Fibroblast of skin of right quadriceps (primary cell): ENCODE data around the gene LIN7B.

ENCODE experiments used
- DNase-seq: peaks from one replicate; pipeline ENCODE4 v3.0.0-alpha.2; 2013

Gene LIN7B

GRCh38 chr19:49097453-49098288, 16.5 kb upstream of the LIN7B start:
- DNase-seq = peak; percentile 60

GRCh38 chr19:49098795-49099194, 15.4 kb upstream of the LIN7B start:
- DNase-seq = no peak

- no peak for DNase-seq
Measured at GRCh38 chr19:49101160-49101559, 13.0 kb upstream of the LIN7B start.

GRCh38 chr19:49102303-49102702, 11.9 kb upstream of the LIN7B start:
- no peak for DNase-seq

- DNase-seq = no peak
Measured at GRCh38 chr19:49103331-49104085, 10.7 kb upstream of the LIN7B start.

GRCh38 chr19:49104229-49104864, 9.8 kb upstream of the LIN7B start:
- no peak for DNase-seq

GRCh38 chr19:49106648-49107135, 7.5 kb upstream of the LIN7B start:
- peak; percentile 37 for DNase-seq

- DNase-seq = no peak
Measured at GRCh38 chr19:49107625-49108459, 6.3 kb upstream of the LIN7B start.

- DNase-seq = no peak
Measured at GRCh38 chr19:49109051-49109450, 5.1 kb upstream of the LIN7B start.

GRCh38 chr19:49109569-49110233, 4.5 kb upstream of the LIN7B start:
- DNase-seq = no peak

- peak; percentile 40 for DNase-seq
Measured at GRCh38 chr19:49110567-49110966, 3.6 kb upstream of the LIN7B start.

- DNase-seq = no peak
Measured at GRCh38 chr19:49111218-49111998, 2.8 kb upstream of the LIN7B start.

GRCh38 chr19:49114630-49115363, 627 bp downstream of the LIN7B start:
- peak; percentile 66 for DNase-seq

GRCh38 chr19:49116544-49116943, 2.4 kb downstream of the LIN7B start:
- DNase-seq = no peak

- DNase-seq = no peak
Measured at GRCh38 chr19:49117677-49118564, 3.8 kb downstream of the LIN7B start.

- DNase-seq = peak; percentile 94
Measured at GRCh38 chr19:49118565-49119410, 4.6 kb downstream of the LIN7B start, which contains the start of gene C19orf73. C19orf73 (minus strand) TSS chr19:49119143; CDS start chr19:49119022, 121 bp downstream.

GRCh38 chr19:49119411-49120324, 5.5 kb downstream of the LIN7B start, which contains the start of gene PPFIA3:
PPFIA3 (plus strand) TSS chr19:49119544; CDS start chr19:49127874, 8,330 bp downstream.
- peak; percentile 49 for DNase-seq
